ENCODE results near the gene CFAP68. TPM values are rescaled to one million over a fixed set of nuclear protein-coding genes. Genes with fewer than 3 reads are reported as not detected.

CFAP68 gene
- total and polyA plus RNA-seq, 10 of the 15 experiments (the other 5 are each of a cell fraction or from before 2014, with no cell fraction given) = 35.7 to 84.4 (median 64.1) TPM

GRCh38 chr11:111833524-111833923, 45.8 kb upstream of the CFAP68 start:
- no peak overlapping the region for H2AFZ ChIP-seq (ENCODE audit: control insufficient read depth, low read depth, low read length)
- BruUV-seq (replicated peaks) = no TSS peak
- H3K9me3 ChIP-seq (replicated peaks; ENCODE audit: control insufficient read depth, insufficient read depth, low read length) = no peaks in the 10 kb centered on the region
- H3K36me3 ChIP-seq (ENCODE audit: control insufficient read depth in 2 of 2, insufficient read depth in 2 of 2, low read length in 1 of 2) = peaks cover 0 to 20% of the 10 kb centered on the region in 2 experiments; a peak in 3 of 4 replicates
- FAIRE-seq (no peak), ATAC-seq (no peak), DNase-seq (ENCODE audit: low read depth, low spot score) (no peak)
- H3K4me3 ChIP-seq = no peak overlapping the region
- no peaks in the 10 kb centered on the region for H3K79me2 ChIP-seq (ENCODE audit: control insufficient read depth, insufficient read depth, low read length)
- 93% methylated on average over 4 of the region's 4 CpGs for WGBS (ENCODE audit: insufficient coverage, insufficient replicate concordance, low lambda C conversion rate, missing lambda C conversion rate)
- H3K4me1 ChIP-seq (ENCODE audit: control insufficient read depth, insufficient read depth, low read length) = peaks cover 20% of the 10 kb centered on the region
- in situ Hi-C loops (cut with MboI) (no loop called here), intact Hi-C loops (cut with micrococcal nuclease; ENCODE audit: unreplicated experiment) (no loop called here)
- POLR2A ChIA-PET = interaction anchor here (0.9 to 2.3 kb wide), 2 partner anchors 38 to 67 kb away, joined by 3 to 8 read pairs; partner anchors contain the start of gene ALG9
- SMC1A ChIA-PET (ENCODE audit: uncharacterized antibody, unreplicated experiment) = interaction anchor here (0.9 to 3.9 kb wide), 11 partner anchors 9 to 248 kb away, joined by 3 to 24 read pairs (median 4); no protein-coding TSS in a partner anchor
- no peaks in the 10 kb centered on the region for H3K27me3 ChIP-seq (replicated peaks in 1 of 2; ENCODE audit: control insufficient read depth in 2 of 2, insufficient read depth in 2 of 2, low read length in 1 of 2)
- no peak overlapping the region for H3K4me2 ChIP-seq (ENCODE audit: control insufficient read depth, insufficient read depth)
- RAD21 ChIA-PET (ENCODE audit: unreplicated experiment) = interaction anchor here (0.8 to 1.9 kb wide), 7 partner anchors 55 to 267 kb away, joined by 3 to 6 read pairs (median 4); partner anchors contain the start of gene PPP2R1B
- TF ChIP-seq IRF4 (IDR thresholded peaks at IDR 0.05; ENCODE audit: low read depth, low read length) = no peak
- TF ChIP-seq CTCF (IDR thresholded peaks at IDR 0.05 in 2 of 3, conservative IDR thresholded peaks at IDR 0.05 in 1 of 3; ENCODE audit: control insufficient read depth in 2 of 3, extremely low read depth in 1 of 3, insufficient read depth in 1 of 3, low read depth in 3 of 3, low read length in 3 of 3) = no peak
- TF ChIP-seq NBN (IDR thresholded peaks at IDR 0.05) = no peak
- TF ChIP-seq, protein P1, sequence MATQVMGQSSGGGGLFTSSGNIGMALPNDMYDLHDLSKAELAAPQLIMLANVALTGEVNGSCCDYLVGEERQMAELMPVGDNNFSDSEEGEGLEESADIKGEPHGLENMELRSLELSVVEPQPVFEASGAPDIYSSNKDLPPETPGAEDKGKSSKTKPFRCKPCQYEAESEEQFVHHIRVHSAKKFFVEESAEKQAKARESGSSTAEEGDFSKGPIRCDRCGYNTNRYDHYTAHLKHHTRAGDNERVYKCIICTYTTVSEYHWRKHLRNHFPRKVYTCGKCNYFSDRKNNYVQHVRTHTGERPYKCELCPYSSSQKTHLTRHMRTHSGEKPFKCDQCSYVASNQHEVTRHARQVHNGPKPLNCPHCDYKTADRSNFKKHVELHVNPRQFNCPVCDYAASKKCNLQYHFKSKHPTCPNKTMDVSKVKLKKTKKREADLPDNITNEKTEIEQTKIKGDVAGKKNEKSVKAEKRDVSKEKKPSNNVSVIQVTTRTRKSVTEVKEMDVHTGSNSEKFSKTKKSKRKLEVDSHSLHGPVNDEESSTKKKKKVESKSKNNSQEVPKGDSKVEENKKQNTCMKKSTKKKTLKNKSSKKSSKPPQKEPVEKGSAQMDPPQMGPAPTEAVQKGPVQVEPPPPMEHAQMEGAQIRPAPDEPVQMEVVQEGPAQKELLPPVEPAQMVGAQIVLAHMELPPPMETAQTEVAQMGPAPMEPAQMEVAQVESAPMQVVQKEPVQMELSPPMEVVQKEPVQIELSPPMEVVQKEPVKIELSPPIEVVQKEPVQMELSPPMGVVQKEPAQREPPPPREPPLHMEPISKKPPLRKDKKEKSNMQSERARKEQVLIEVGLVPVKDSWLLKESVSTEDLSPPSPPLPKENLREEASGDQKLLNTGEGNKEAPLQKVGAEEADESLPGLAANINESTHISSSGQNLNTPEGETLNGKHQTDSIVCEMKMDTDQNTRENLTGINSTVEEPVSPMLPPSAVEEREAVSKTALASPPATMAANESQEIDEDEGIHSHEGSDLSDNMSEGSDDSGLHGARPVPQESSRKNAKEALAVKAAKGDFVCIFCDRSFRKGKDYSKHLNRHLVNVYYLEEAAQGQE (IDR thresholded peaks at IDR 0.05; ENCODE audit: low read depth, low read length) = no peak
- no peak for TF ChIP-seq SMAD1 (IDR thresholded peaks at IDR 0.05; ENCODE audit: low read depth, partially characterized antibody)
- TF ChIP-seq FOXM1 (IDR thresholded peaks at IDR 0.05; ENCODE audit: low read depth, low read length) = no peak
- no peak for TF ChIP-seq TBL1XR1 (IDR thresholded peaks at IDR 0.05; ENCODE audit: low read depth, low read length)
- CTCF ChIA-PET = interaction anchor here (0.6 to 5.2 kb wide), 10 partner anchors 10 to 246 kb away, joined by 3 to 34 read pairs (median 6); no protein-coding TSS in a partner anchor
- no peak overlapping the region for H3K27ac ChIP-seq (ENCODE audit: control insufficient read depth, insufficient read depth)
- H4K20me1 ChIP-seq (ENCODE audit: control insufficient read depth, insufficient read depth) = no peaks in the 10 kb centered on the region
- no peak overlapping the region for H3K9ac ChIP-seq (ENCODE audit: control insufficient read depth, insufficient read depth, low read length)
